ENCODE results near the gene RAI14.

Gene RAI14

GRCh38 chr5:34680896-34681295 lies 24.8 kb downstream of the RAI14 start:
- DNase-seq, result no peak

- DNase-seq, result no peak
Observed at GRCh38 chr5:34682926-34683623, 26.9 kb downstream of the RAI14 start.

GRCh38 chr5:34684281-34684979 lies 28.3 kb downstream of the RAI14 start:
- DNase-seq, result no peak

GRCh38 chr5:34684980-34685352 lies 28.8 kb downstream of the RAI14 start:
- no peak for DNase-seq

- no peak for DNase-seq
Observed at GRCh38 chr5:34685485-34686165, 29.5 kb downstream of the RAI14 start.

GRCh38 chr5:34686762-34687268 lies 30.7 kb downstream of the RAI14 start:
- DNase-seq, result no peak

- no peak for DNase-seq
Observed at GRCh38 chr5:34687269-34688011, 31.3 kb downstream of the RAI14 start.

- DNase-seq, result no peak
Observed at GRCh38 chr5:34688015-34688810, 32.1 kb downstream of the RAI14 start.

- DNase-seq, result no peak
Observed at GRCh38 chr5:34690301-34690700, 34.2 kb downstream of the RAI14 start.

GRCh38 chr5:34690898-34691297 lies 34.8 kb downstream of the RAI14 start:
- DNase-seq, result no peak

GRCh38 chr5:34691326-34691725 lies 35.2 kb downstream of the RAI14 start:
- no peak for DNase-seq

GRCh38 chr5:34692786-34693185 lies 36.7 kb downstream of the RAI14 start:
- no peak for DNase-seq

- no peak for DNase-seq
Observed at GRCh38 chr5:34694012-34694411, 37.9 kb downstream of the RAI14 start.

- DNase-seq, result no peak
Observed at GRCh38 chr5:34694685-34695084, 38.6 kb downstream of the RAI14 start.

- no peak for DNase-seq
Observed at GRCh38 chr5:34695275-34696027, 39.3 kb downstream of the RAI14 start.

GRCh38 chr5:34697308-34698108 lies 41.4 kb downstream of the RAI14 start:
- DNase-seq, result no peak

GRCh38 chr5:34698109-34698419 lies 41.9 kb downstream of the RAI14 start:
- no peak for DNase-seq

- no peak for DNase-seq
Observed at GRCh38 chr5:34698754-34699153, 42.6 kb downstream of the RAI14 start.

GRCh38 chr5:34699155-34700077 lies 43.3 kb downstream of the RAI14 start:
- no peak for DNase-seq

GRCh38 chr5:34700078-34700452 lies 43.9 kb downstream of the RAI14 start:
- DNase-seq, result no peak

All from activated CD4-positive, alpha-beta T cell treated with anti-CD3 and anti-CD28 coated beads, Interleukin-2, amount 50 U/mL, for 1 hour (primary cell).